T-helper 17 cell (primary cell): ENCODE results near the gene DNAJC15. TPM values are rescaled to one million over a fixed set of nuclear protein-coding genes. Genes with fewer than 3 reads are reported as not detected.

Source experiments
- ATAC-seq: fragments of 150-1000 bp; cut with Tn5 transposase; 2 replicates; pipeline ENCODE4 v1.10.0; 2021; ENCODE audit warnings: mild to moderate bottlenecking, moderate library complexity
- DNase-seq, 3 donors: peaks; one replicate each; pipeline versions ENCODE4 v3.0.0 to v3.0.0-alpha.2; 2020 to 2021
- H3K9me3 ChIP-seq: one replicate; pipeline ENCODE4 v1.7.0; 2013; ENCODE audit warnings: low read length, mild to moderate bottlenecking; ENCODE audit not compliant: control insufficient read depth, poor library complexity, severe bottlenecking
- H3K27ac Mint-ChIP-seq: one replicate; pipeline ENCODE4 v1.8.0; 2022; ENCODE audit warnings: mild to moderate bottlenecking, moderate library complexity, mixed read lengths
- H3K27me3 Mint-ChIP-seq: one replicate; pipeline ENCODE4 v1.8.0; 2022; ENCODE audit warnings: mixed read lengths
- H3K36me3 Mint-ChIP-seq: one replicate; pipeline ENCODE4 v1.8.0; 2022; ENCODE audit warnings: low read depth, mixed read lengths
- H3K4me1 Mint-ChIP-seq: one replicate; pipeline ENCODE4 v1.8.0; 2022; ENCODE audit warnings: mild to moderate bottlenecking, mixed read lengths
- H3K4me3 Mint-ChIP-seq: one replicate; pipeline ENCODE4 v1.8.0; 2022; ENCODE audit warnings: mild to moderate bottlenecking, moderate library complexity, mixed read lengths
- total RNA-seq, 4 donors: library from RNA in 2 of 4; stranded (reverse) in 2 of 4; gene quantifications; one replicate each; pipeline ENCODE4 v1.2.3 and lab custom pipeline; 2022 to 2026

Gene DNAJC15
- total RNA-seq, 2 donors from 2014 or later = 6.4 to 8.1 TPM

DNA sequence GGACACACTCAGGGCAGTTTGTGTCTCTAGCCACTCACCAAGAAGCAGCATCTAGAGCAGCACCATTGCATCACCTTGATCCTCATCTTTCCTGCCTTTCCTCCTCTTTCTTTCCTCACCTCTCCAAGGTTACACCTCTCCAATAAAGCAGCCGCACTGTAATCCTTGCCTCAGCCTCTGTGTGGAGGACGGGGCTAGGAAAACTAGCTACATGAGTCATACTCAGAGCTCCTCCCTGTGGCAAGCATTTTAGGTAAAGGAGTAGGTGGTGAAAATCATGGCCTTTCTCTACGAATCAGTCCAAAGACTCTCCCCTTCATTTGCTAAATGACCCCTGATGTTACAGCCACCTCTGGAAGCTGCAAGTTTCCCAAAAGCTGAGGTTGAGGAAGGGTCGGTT lies 108.9 kb downstream of the DNAJC15 start:
- H3K27me3 Mint-ChIP-seq = peaks cover 57% of the 10 kb centered on the region
- no peaks in the 10 kb centered on the region for H3K9me3 ChIP-seq
- no peak overlapping the region for H3K4me3 Mint-ChIP-seq
- no peak overlapping the region for H3K27ac Mint-ChIP-seq
- H3K4me1 Mint-ChIP-seq = peaks cover 12% of the 10 kb centered on the region
- ATAC-seq (no peak), DNase-seq (no peak)
- H3K36me3 Mint-ChIP-seq = peaks cover 12% of the 10 kb centered on the region

DNA sequence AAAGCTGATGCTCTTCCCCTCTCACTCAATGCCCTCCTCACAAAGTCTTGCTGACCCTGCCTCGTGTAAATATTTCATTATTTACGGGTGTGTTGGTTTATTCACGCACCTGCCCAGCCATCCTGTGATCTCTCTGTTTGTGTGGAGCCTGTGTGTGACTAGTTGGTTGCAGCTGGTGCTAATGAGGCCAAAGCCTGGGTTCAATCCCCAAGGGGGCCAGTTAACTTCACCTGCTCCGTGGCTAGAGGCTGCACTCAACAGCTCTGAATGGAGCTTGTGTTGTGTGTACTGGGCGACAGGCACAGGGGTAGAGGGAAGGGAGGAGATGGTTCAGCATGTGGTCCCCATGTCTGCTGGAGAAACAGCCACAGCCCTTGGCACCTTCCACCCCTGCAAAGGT lies 109.5 kb downstream of the DNAJC15 start:
- no peaks in the 10 kb centered on the region for H3K9me3 ChIP-seq
- H3K4me1 Mint-ChIP-seq = peaks cover 6% of the 10 kb centered on the region
- H3K36me3 Mint-ChIP-seq = peaks cover 6% of the 10 kb centered on the region
- no peak overlapping the region for H3K27ac Mint-ChIP-seq
- no peak overlapping the region for H3K4me3 Mint-ChIP-seq
- DNase-seq = no peak
- ATAC-seq = no peak
- H3K27me3 Mint-ChIP-seq = peaks cover 54% of the 10 kb centered on the region

GRCh38 chr13:43133792-43134191 lies 110.4 kb downstream of the DNAJC15 start:
- H3K27me3 Mint-ChIP-seq = peaks cover 54% of the 10 kb centered on the region

DNA sequence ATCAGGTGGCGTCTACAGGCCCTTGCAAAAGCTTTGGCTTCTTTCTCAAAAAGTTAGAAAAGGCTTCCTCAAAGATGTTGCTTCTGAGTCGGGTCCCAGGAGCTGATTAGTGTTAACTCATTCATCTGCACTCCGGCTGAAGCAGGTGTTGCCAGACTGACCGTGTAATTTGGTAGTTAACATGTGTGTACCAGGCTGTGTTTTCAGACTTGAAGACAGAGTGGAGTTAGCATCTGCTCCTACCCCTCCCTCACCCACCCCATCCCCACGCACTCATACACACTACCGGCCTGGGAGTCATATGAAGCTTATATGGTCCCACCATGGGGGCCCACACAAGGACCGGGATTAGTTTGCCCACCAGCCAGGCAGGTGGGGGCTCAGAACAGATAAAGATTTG lies 111.5 kb downstream of the DNAJC15 start:
- H3K9me3 ChIP-seq = no peaks in the 10 kb centered on the region
- no peak for DNase-seq
- Mint-ChIP-seq H3K4me3 (no peak overlapping the region), H3K36me3 (peaks cover 6% of the 10 kb centered on the region), H3K27me3 (peaks cover 51% of the 10 kb centered on the region), H3K27ac (no peak overlapping the region), H3K4me1 (no peaks in the 10 kb centered on the region)
- ATAC-seq = no peak

More at GRCh38 chr13:43133792-43134191, 110.4 kb downstream of the DNAJC15 start:
- H3K9me3 ChIP-seq = no peaks in the 10 kb centered on the region
- DNase-seq = no peak
- H3K4me3 Mint-ChIP-seq = no peak overlapping the region
- no peak overlapping the region for H3K27ac Mint-ChIP-seq
- peaks cover 6% of the 10 kb centered on the region for H3K36me3 Mint-ChIP-seq
- H3K4me1 Mint-ChIP-seq = no peaks in the 10 kb centered on the region
- no peak for ATAC-seq

GRCh38 chr13:43135516-43135915 lies 112.1 kb downstream of the DNAJC15 start:
- Mint-ChIP-seq H3K27ac (no peak overlapping the region), H3K4me3 (no peak overlapping the region)

GRCh38 chr13:43136920-43137575 lies 113.7 kb downstream of the DNAJC15 start:
- Mint-ChIP-seq H3K27ac (no peak overlapping the region), H3K4me1 (no peaks in the 10 kb centered on the region), H3K36me3 (peaks cover 6% of the 10 kb centered on the region), H3K4me3 (no peak overlapping the region), H3K27me3 (peaks cover 63% of the 10 kb centered on the region)
- H3K9me3 ChIP-seq = no peaks in the 10 kb centered on the region
- ATAC-seq (no peak), DNase-seq (no peak)

More at GRCh38 chr13:43135516-43135915, 112.1 kb downstream of the DNAJC15 start:
- H3K27me3 Mint-ChIP-seq = peaks cover 53% of the 10 kb centered on the region
- no peak for DNase-seq
- H3K4me1 Mint-ChIP-seq = no peaks in the 10 kb centered on the region
- peaks cover 6% of the 10 kb centered on the region for H3K36me3 Mint-ChIP-seq
- no peaks in the 10 kb centered on the region for H3K9me3 ChIP-seq
- ATAC-seq = no peak

GRCh38 chr13:43139211-43139610 lies 115.8 kb downstream of the DNAJC15 start:
- ATAC-seq (no peak), DNase-seq (no peak)
- no peaks in the 10 kb centered on the region for H3K9me3 ChIP-seq
- Mint-ChIP-seq H3K4me3 (no peak overlapping the region), H3K4me1 (no peaks in the 10 kb centered on the region), H3K27ac (no peak overlapping the region), H3K36me3 (peaks cover 4% of the 10 kb centered on the region), H3K27me3 (peaks cover 59% of the 10 kb centered on the region)

- H3K4me3 Mint-ChIP-seq = no peak overlapping the region
Measured at GRCh38 chr13:43139921-43140320, 116.5 kb downstream of the DNAJC15 start.

DNA sequence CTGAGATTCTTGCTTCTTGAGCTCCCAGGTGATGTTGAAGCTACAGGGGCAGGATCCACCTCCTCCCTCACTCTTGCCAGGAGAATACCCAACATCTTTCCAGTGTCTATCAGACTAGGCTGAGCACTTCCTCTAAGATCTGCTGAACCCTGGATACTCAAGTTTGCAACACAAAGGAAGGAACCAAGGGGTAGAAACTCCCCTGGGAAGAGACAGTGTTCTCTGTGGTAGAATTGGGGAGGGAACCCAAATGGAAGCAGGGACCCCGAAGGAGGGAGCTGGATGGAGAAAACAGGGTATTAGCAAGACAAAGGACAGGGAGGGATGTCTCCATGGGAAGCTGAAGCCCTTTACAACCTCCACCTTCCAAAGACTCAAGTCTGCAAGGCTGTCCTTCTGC lies 117.6 kb downstream of the DNAJC15 start:
- DNase-seq (no peak), ATAC-seq (no peak)
- H3K27ac Mint-ChIP-seq = no peak overlapping the region
- no peaks in the 10 kb centered on the region for H3K4me1 Mint-ChIP-seq
- H3K27me3 Mint-ChIP-seq = peaks cover 57% of the 10 kb centered on the region
- no peak overlapping the region for H3K4me3 Mint-ChIP-seq
- H3K9me3 ChIP-seq = no peaks in the 10 kb centered on the region
- H3K36me3 Mint-ChIP-seq = peaks cover 2% of the 10 kb centered on the region

More at GRCh38 chr13:43139921-43140320, 116.5 kb downstream of the DNAJC15 start:
- no peaks in the 10 kb centered on the region for H3K9me3 ChIP-seq
- no peaks in the 10 kb centered on the region for H3K4me1 Mint-ChIP-seq
- peaks cover 4% of the 10 kb centered on the region for H3K36me3 Mint-ChIP-seq
- H3K27ac Mint-ChIP-seq = no peak overlapping the region
- H3K27me3 Mint-ChIP-seq = peaks cover 57% of the 10 kb centered on the region
- DNase-seq = no peak
- no peak for ATAC-seq

- no peaks in the 10 kb centered on the region for H3K9me3 ChIP-seq
- Mint-ChIP-seq H3K36me3 (peaks cover 3% of the 10 kb centered on the region), H3K4me1 (no peaks in the 10 kb centered on the region), H3K4me3 (no peak overlapping the region), H3K27me3 (peaks cover 64% of the 10 kb centered on the region), H3K27ac (peak overlapping the region; percentile 60)
- ATAC-seq (no peak), DNase-seq (no peak)
Measured at GRCh38 chr13:43141685-43142084, 118.3 kb downstream of the DNAJC15 start.

DNA sequence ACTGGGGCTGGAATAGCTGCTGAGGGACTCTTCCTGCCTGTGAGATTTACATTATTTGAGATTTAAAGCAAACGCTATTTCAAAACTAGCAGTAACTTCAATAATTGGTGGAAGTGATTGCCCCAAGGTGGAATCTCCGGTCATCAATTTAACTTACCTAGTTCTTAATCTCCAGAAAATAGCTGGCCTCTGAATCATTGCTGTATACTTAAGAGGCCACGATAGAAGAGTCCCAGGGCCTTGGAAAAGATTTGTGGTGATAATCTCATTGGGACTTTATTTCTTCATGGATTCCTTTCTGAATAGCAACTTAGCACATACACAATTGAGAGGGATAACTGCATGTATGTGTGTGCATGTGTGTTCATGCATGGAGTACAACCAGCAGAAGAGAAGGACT lies 120.2 kb downstream of the DNAJC15 start:
- H3K36me3 Mint-ChIP-seq = peaks cover 3% of the 10 kb centered on the region
- no peak for ATAC-seq
- no peak for DNase-seq
- no peaks in the 10 kb centered on the region for H3K9me3 ChIP-seq
- H3K4me1 Mint-ChIP-seq = no peaks in the 10 kb centered on the region
- no peak overlapping the region for H3K4me3 Mint-ChIP-seq
- H3K27ac Mint-ChIP-seq = no peak overlapping the region
- H3K27me3 Mint-ChIP-seq = peaks cover 66% of the 10 kb centered on the region

GRCh38 chr13:43145534-43146196 lies 122.3 kb downstream of the DNAJC15 start:
- no peak overlapping the region for H3K4me3 Mint-ChIP-seq
- DNase-seq = no peak
- no peak overlapping the region for H3K27ac Mint-ChIP-seq
- peaks cover 66% of the 10 kb centered on the region for H3K27me3 Mint-ChIP-seq
- no peaks in the 10 kb centered on the region for H3K4me1 Mint-ChIP-seq
- no peaks in the 10 kb centered on the region for H3K9me3 ChIP-seq
- peaks cover 3% of the 10 kb centered on the region for H3K36me3 Mint-ChIP-seq
- no peak for ATAC-seq

DNA sequence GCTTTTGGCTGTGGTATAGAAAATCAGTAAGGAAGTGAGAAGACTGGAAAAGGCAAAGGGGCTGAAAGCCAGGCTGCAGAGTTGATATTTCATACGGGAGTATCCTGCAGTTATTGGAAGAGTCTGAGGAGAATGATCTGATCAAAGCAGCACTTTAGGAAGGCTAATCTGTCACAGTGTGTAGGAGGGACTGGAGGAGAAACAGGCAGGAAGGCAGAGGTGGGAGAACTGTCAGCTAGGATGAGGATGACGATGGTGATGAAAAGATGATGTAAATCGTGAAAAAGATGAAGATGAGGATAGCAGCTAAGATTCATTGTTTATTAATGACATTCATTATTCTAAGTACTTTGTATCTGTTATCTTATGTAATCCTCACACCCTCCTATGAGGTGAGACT lies 123.0 kb downstream of the DNAJC15 start:
- no peak for ATAC-seq
- no peak for DNase-seq
- peaks cover 60% of the 10 kb centered on the region for H3K27me3 Mint-ChIP-seq
- H3K9me3 ChIP-seq = no peaks in the 10 kb centered on the region
- no peak overlapping the region for H3K27ac Mint-ChIP-seq
- H3K36me3 Mint-ChIP-seq = peaks cover 6% of the 10 kb centered on the region
- no peak overlapping the region for H3K4me3 Mint-ChIP-seq
- H3K4me1 Mint-ChIP-seq = no peaks in the 10 kb centered on the region
